GM12864 (cell line): ENCODE results near the gene TTBK1.

Experiments
- DNase-seq: peaks from one replicate; pipeline ENCODE4 v3.0.0-alpha.2; 2011; ENCODE audit warnings: low read depth
- H3K4me3 ChIP-seq: 2 replicates; pipeline ENCODE4 v1.5.1; 2011; ENCODE audit warnings: mild to moderate bottlenecking, low read depth, low read length, control low read depth
- CTCF ChIP-seq: IDR thresholded peaks from 2 replicates; pipeline ENCODE4 v1.5.1; 2011; ENCODE audit warnings: low read depth, mild to moderate bottlenecking, moderate library complexity, low read length, control low read depth, inconsistent platforms; ENCODE audit errors: missing control alignments

TTBK1 gene

GRCh38 chr6:43213431-43213830, 29.9 kb upstream of the TTBK1 start:
- no peak overlapping the region for H3K4me3 ChIP-seq
- DNase-seq: no peak
- no peak for TF ChIP-seq CTCF

GRCh38 chr6:43215066-43215465, 28.2 kb upstream of the TTBK1 start:
- TF ChIP-seq CTCF: no peak
- no peak for DNase-seq
- H3K4me3 ChIP-seq: no peak overlapping the region

GRCh38 chr6:43216200-43216599, 27.1 kb upstream of the TTBK1 start:
- no peak for DNase-seq
- no peak for TF ChIP-seq CTCF
- H3K4me3 ChIP-seq: no peak overlapping the region

GRCh38 chr6:43217351-43217750, 25.9 kb upstream of the TTBK1 start:
- no peak for TF ChIP-seq CTCF

GRCh38 chr6:43219119-43219518, 24.2 kb upstream of the TTBK1 start:
- no peak for DNase-seq
- no peak for TF ChIP-seq CTCF
- H3K4me3 ChIP-seq: no peak overlapping the region

More at GRCh38 chr6:43217351-43217750, 25.9 kb upstream of the TTBK1 start:
- no peak for DNase-seq
- no peak overlapping the region for H3K4me3 ChIP-seq

GRCh38 chr6:43219814-43220213, 23.5 kb upstream of the TTBK1 start:
- no peak for DNase-seq
- TF ChIP-seq CTCF: no peak
- H3K4me3 ChIP-seq: no peak overlapping the region

- H3K4me3 ChIP-seq: no peak overlapping the region
- no peak for TF ChIP-seq CTCF
- DNase-seq: no peak
Measured at GRCh38 chr6:43220439-43220951, 22.8 kb upstream of the TTBK1 start.
